WTC11 (cell line): ENCODE measurements around the gene CEP131. TPM values are rescaled to one million over a fixed set of nuclear protein-coding genes. Genes with fewer than 3 reads are reported as not detected.
"Not testable (repeated sequence)": the region's sequence is repeated elsewhere in the genome, so short reads cannot be mapped to it uniquely, and the experiment has no call there.

Experiments used
- ATAC-seq: fragments of 200-7000 bp; cut with Tn5 transposase; 2 replicates; pipeline ENCODE4 v1.10.0; 2021; ENCODE audit warnings: mild to moderate bottlenecking, moderate library complexity
- CTCF ChIA-PET: fragments of 300-600 bp; sonication (Branson Sonifier 250); formaldehyde crosslinking; loops from one replicate; lab custom pipeline; 2021; ENCODE audit warnings: antibody characterized with exemption; lab: Charles Lee
- POLR2A ChIA-PET: fragments of 350-600 bp; sonication (Branson Sonifier 250); formaldehyde crosslinking; loops from one replicate; lab custom pipeline; 2021; ENCODE audit warnings: antibody characterized with exemption; lab: Charles Lee
- DNase-seq: peaks from one replicate; pipeline ENCODE4 v3.0.0; 2021; ENCODE audit warnings: low spot score
- H3K27ac Mint-ChIP-seq: 2 replicates; pipeline ENCODE4 v1.8.0; 2021; ENCODE audit warnings: mixed read lengths
- H3K27me3 Mint-ChIP-seq: 2 replicates; pipeline ENCODE4 v1.8.0; 2021; ENCODE audit warnings: low read depth, mild to moderate bottlenecking, moderate library complexity, mixed read lengths
- H3K36me3 Mint-ChIP-seq: 2 replicates; pipeline ENCODE4 v1.8.0; 2021; ENCODE audit warnings: mixed read lengths
- H3K4me1 Mint-ChIP-seq: 2 replicates; pipeline ENCODE4 v1.8.0; 2022; ENCODE audit warnings: mixed read lengths
- H3K4me3 Mint-ChIP-seq: 2 replicates; pipeline ENCODE4 v1.8.0; 2021; ENCODE audit warnings: mild to moderate bottlenecking, moderate library complexity, mixed read lengths
- H3K9me3 Mint-ChIP-seq: 2 replicates; pipeline ENCODE4 v1.8.0; 2021; ENCODE audit warnings: mixed read lengths
- CREB1 ChIP-seq: sonication (generic); formaldehyde crosslinking; IDR thresholded peaks from 2 replicates; pipeline ENCODE4 v1.8.0; 2023; ENCODE audit warnings: mild to moderate bottlenecking, missing genetic modification reagents
- CREM ChIP-seq: sonication (generic); formaldehyde crosslinking; IDR thresholded peaks from 2 replicates; pipeline ENCODE4 v1.8.1; 2022; ENCODE audit warnings: mild to moderate bottlenecking, missing genetic modification reagents, moderate library complexity
- ELF4 ChIP-seq: sonication (generic); formaldehyde crosslinking; IDR thresholded peaks from 2 replicates; pipeline ENCODE4 v1.8.1; 2022; ENCODE audit warnings: low read depth, mild to moderate bottlenecking, moderate library complexity, missing genetic modification reagents
- HMGA2 ChIP-seq: fragments of 250-450 bp; sonication (Bioruptor Pico); IDR thresholded peaks from 2 replicates; pipeline ENCODE4 v1.4.0; 2021; ENCODE audit warnings: mild to moderate bottlenecking, moderate library complexity
- IRF2 ChIP-seq: sonication (generic); formaldehyde crosslinking; IDR thresholded peaks from 2 replicates; pipeline ENCODE4 v1.8.0; 2022; ENCODE audit warnings: low read depth, missing genetic modification reagents, borderline replicate concordance
- JAZF1 ChIP-seq: fragments of 250-450 bp; sonication (Bioruptor Pico); IDR thresholded peaks from 2 replicates; pipeline ENCODE4 v1.9.0; 2021; ENCODE audit warnings: moderate library complexity, mild to moderate bottlenecking, inconsistent platforms
- NFYB ChIP-seq: sonication (generic); formaldehyde crosslinking; conservative IDR thresholded peaks from 2 replicates; pipeline ENCODE4 v1.8.0; 2022; ENCODE audit warnings: low read depth, missing genetic modification reagents
- NR1H2 ChIP-seq: sonication (generic); formaldehyde crosslinking; IDR thresholded peaks from 2 replicates; pipeline ENCODE4 v1.9.0; 2021; ENCODE audit warnings: mild to moderate bottlenecking, moderate library complexity, missing genetic modification reagents
- RELA ChIP-seq: sonication (generic); formaldehyde crosslinking; IDR thresholded peaks from 2 replicates; pipeline ENCODE4 v1.8.1; 2022; ENCODE audit warnings: missing genetic modification reagents, mild to moderate bottlenecking, borderline replicate concordance
- SMAD4 ChIP-seq: sonication (generic); formaldehyde crosslinking; IDR thresholded peaks from 2 replicates; pipeline ENCODE4 v1.8.0; 2022; ENCODE audit warnings: mild to moderate bottlenecking, missing genetic modification reagents
- SOX15 ChIP-seq: fragments of 250-450 bp; sonication (Bioruptor Pico); IDR thresholded peaks from 2 replicates; pipeline ENCODE4 v1.9.0; 2021; ENCODE audit warnings: mild to moderate bottlenecking
- SP1 ChIP-seq: sonication (generic); formaldehyde crosslinking; conservative IDR thresholded peaks from 2 replicates; pipeline ENCODE4 v1.8.1; 2022; ENCODE audit warnings: missing genetic modification reagents
- TP53 ChIP-seq: sonication (generic); formaldehyde crosslinking; IDR thresholded peaks from 2 replicates; pipeline ENCODE4 v1.8.1; 2023; ENCODE audit warnings: mild to moderate bottlenecking, missing genetic modification reagents
- ZBTB21 ChIP-seq: sonication (generic); formaldehyde crosslinking; IDR thresholded peaks from 2 replicates; pipeline ENCODE4 v1.8.1; 2023; ENCODE audit warnings: mild to moderate bottlenecking, missing genetic modification reagents, borderline replicate concordance
- ZNF232 ChIP-seq: sonication (generic); formaldehyde crosslinking; IDR thresholded peaks from 2 replicates; pipeline ENCODE4 v1.8.0; 2022; ENCODE audit warnings: mild to moderate bottlenecking, missing genetic modification reagents
- ZNF263 ChIP-seq: sonication (generic); formaldehyde crosslinking; IDR thresholded peaks from 2 replicates; pipeline ENCODE4 v1.8.1; 2022; ENCODE audit warnings: low read depth, mild to moderate bottlenecking, moderate library complexity, missing genetic modification reagents
- ZNF416 ChIP-seq: fragments of 250-450 bp; sonication (Bioruptor Pico); IDR thresholded peaks from 2 replicates; pipeline ENCODE4 v1.9.0; 2021; ENCODE audit warnings: mild to moderate bottlenecking, inconsistent platforms
- ZNF423 ChIP-seq: fragments of 250-450 bp; sonication (Bioruptor Pico); IDR thresholded peaks from 2 replicates; pipeline ENCODE4 v2.1.2; 2022; ENCODE audit warnings: mild to moderate bottlenecking, moderate library complexity
- total RNA-seq: library from RNA; stranded (reverse); gene quantifications from 3 replicates; pipeline ENCODE4 v1.2.3, GENCODE V29; 2021
- TF ChIP-seq, protein P1 (sequence below): fragments of 200-600 bp; IDR thresholded peaks from 2 replicates; pipeline ENCODE4 v1.8.0; 2022; ENCODE audit warnings: antibody characterized with exemption
- TF ChIP-seq, protein P2 (sequence below): sonication (generic); formaldehyde crosslinking; IDR thresholded peaks from 2 replicates; pipeline ENCODE4 v1.8.1; 2023; ENCODE audit warnings: mild to moderate bottlenecking, missing genetic modification reagents
- TF ChIP-seq, protein P3 (sequence below): sonication (generic); formaldehyde crosslinking; IDR thresholded peaks from 2 replicates; pipeline ENCODE4 v1.8.1; 2022; ENCODE audit warnings: low read depth, mild to moderate bottlenecking, moderate library complexity, missing genetic modification reagents, borderline replicate concordance
- TF ChIP-seq, protein P4 (sequence below): sonication (generic); formaldehyde crosslinking; IDR thresholded peaks from 2 replicates; pipeline ENCODE4 v1.8.0; 2022; ENCODE audit warnings: mild to moderate bottlenecking, missing genetic modification reagents
- TF ChIP-seq, protein P5 (sequence below): sonication (generic); formaldehyde crosslinking; IDR thresholded peaks from 2 replicates; pipeline ENCODE4 v1.8.0; 2023; ENCODE audit warnings: missing genetic modification reagents
- TF ChIP-seq, protein P6 (sequence below): sonication (generic); formaldehyde crosslinking; IDR thresholded peaks from 2 replicates; pipeline ENCODE4 v1.8.1; 2022; ENCODE audit warnings: mild to moderate bottlenecking, missing genetic modification reagents, moderate library complexity, borderline replicate concordance

Gene CEP131
- total RNA-seq, 1 experiment from 2014 or later, result 35.2 TPM

DNA sequence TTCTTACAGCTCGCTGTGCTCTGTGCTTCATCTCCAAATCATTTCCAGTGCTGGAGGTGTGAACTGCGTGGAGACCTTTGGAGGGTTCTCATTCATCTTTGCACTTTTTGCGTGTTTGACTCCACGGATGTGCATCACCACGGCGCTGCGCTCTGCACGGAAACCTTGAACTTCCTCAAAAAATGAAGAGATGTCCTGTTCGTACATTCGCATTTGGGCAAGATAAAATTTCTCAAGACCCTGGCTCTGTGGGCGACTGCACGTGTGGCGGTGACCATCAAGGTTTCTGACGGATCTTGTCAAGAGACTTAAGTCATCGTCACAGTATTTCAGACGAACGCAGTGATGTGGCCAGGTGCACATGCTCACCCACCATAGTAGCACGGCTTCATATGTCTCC lies 67.8 kb downstream of the CEP131 start:
- no peak overlapping the region for H3K4me3 Mint-ChIP-seq
- ChIA-PET POLR2A (no interaction called here), CTCF (interaction anchor here (0.9 to 1.1 kb wide), 2 partner anchors 12 to 58 kb away, joined by 3 read pairs; no protein-coding TSS in a partner anchor)
- no peak overlapping the region for H3K27ac Mint-ChIP-seq
- TF ChIP-seq JAZF1 (CRISPR knock-in tag), result no peak
- TF ChIP-seq SMAD4 (CRISPR knock-in tag), result no peak
- no peak for TF ChIP-seq SP1
- no peak for TF ChIP-seq NR1H2
- TF ChIP-seq HMGA2, result no peak
- TF ChIP-seq, protein P1, sequence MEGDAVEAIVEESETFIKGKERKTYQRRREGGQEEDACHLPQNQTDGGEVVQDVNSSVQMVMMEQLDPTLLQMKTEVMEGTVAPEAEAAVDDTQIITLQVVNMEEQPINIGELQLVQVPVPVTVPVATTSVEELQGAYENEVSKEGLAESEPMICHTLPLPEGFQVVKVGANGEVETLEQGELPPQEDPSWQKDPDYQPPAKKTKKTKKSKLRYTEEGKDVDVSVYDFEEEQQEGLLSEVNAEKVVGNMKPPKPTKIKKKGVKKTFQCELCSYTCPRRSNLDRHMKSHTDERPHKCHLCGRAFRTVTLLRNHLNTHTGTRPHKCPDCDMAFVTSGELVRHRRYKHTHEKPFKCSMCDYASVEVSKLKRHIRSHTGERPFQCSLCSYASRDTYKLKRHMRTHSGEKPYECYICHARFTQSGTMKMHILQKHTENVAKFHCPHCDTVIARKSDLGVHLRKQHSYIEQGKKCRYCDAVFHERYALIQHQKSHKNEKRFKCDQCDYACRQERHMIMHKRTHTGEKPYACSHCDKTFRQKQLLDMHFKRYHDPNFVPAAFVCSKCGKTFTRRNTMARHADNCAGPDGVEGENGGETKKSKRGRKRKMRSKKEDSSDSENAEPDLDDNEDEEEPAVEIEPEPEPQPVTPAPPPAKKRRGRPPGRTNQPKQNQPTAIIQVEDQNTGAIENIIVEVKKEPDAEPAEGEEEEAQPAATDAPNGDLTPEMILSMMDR, result no peak
- TF ChIP-seq, protein P2, sequence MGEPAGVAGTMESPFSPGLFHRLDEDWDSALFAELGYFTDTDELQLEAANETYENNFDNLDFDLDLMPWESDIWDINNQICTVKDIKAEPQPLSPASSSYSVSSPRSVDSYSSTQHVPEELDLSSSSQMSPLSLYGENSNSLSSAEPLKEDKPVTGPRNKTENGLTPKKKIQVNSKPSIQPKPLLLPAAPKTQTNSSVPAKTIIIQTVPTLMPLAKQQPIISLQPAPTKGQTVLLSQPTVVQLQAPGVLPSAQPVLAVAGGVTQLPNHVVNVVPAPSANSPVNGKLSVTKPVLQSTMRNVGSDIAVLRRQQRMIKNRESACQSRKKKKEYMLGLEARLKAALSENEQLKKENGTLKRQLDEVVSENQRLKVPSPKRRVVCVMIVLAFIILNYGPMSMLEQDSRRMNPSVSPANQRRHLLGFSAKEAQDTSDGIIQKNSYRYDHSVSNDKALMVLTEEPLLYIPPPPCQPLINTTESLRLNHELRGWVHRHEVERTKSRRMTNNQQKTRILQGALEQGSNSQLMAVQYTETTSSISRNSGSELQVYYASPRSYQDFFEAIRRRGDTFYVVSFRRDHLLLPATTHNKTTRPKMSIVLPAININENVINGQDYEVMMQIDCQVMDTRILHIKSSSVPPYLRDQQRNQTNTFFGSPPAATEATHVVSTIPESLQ, result no peak
- TF ChIP-seq, protein P3, sequence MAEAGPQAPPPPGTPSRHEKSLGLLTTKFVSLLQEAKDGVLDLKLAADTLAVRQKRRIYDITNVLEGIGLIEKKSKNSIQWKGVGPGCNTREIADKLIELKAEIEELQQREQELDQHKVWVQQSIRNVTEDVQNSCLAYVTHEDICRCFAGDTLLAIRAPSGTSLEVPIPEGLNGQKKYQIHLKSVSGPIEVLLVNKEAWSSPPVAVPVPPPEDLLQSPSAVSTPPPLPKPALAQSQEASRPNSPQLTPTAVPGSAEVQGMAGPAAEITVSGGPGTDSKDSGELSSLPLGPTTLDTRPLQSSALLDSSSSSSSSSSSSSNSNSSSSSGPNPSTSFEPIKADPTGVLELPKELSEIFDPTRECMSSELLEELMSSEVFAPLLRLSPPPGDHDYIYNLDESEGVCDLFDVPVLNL (CRISPR knock-in tag), result no peak
- no peak for TF ChIP-seq TP53 (CRISPR knock-in tag)
- TF ChIP-seq CREB1, result no peak
- no peak for TF ChIP-seq ZNF423
- no peak for TF ChIP-seq RELA (CRISPR knock-in tag)
- no peak for TF ChIP-seq NFYB (CRISPR knock-in tag)
- no peak for TF ChIP-seq CREM
- ATAC-seq (no peak), DNase-seq (no peak)
- H3K9me3 Mint-ChIP-seq, result no peaks in the 10 kb centered on the region
- H3K4me1 Mint-ChIP-seq, result no peaks in the 10 kb centered on the region
- no peaks in the 10 kb centered on the region for H3K36me3 Mint-ChIP-seq
- H3K27me3 Mint-ChIP-seq, result no peaks in the 10 kb centered on the region; the same call in 1 of the 2 replicates

DNA sequence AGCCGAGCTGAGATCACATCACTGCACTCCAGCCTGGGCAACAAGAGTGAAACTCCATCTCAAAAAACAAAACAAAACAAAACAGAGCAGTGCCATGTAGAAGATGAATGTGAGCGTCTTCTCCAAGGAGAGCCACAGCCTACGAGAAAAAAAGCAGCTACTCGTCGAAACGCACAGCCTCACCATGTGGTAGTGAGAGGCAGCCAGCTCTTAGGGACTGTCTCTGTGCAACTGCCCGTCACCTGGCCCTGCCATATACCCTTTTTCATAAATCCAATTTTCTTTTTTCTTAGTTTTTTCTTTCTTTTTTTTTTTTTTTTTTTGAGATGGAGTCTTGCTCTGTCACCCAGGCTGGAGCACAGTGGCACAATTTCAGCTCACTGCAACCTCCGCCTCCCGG lies 68.7 kb downstream of the CEP131 start:
- CTCF ChIA-PET, result interaction anchor here (0.7 to 1.1 kb wide), 4 partner anchors 11 to 288 kb away, joined by 3 read pairs; no protein-coding TSS in a partner anchor
- H3K9me3 Mint-ChIP-seq, H3K27me3 Mint-ChIP-seq, POLR2A ChIA-PET, H3K4me1 Mint-ChIP-seq, DNase-seq, H3K27ac Mint-ChIP-seq, ATAC-seq, H3K4me3 Mint-ChIP-seq, H3K36me3 Mint-ChIP-seq: not testable (repeated sequence)

DNA sequence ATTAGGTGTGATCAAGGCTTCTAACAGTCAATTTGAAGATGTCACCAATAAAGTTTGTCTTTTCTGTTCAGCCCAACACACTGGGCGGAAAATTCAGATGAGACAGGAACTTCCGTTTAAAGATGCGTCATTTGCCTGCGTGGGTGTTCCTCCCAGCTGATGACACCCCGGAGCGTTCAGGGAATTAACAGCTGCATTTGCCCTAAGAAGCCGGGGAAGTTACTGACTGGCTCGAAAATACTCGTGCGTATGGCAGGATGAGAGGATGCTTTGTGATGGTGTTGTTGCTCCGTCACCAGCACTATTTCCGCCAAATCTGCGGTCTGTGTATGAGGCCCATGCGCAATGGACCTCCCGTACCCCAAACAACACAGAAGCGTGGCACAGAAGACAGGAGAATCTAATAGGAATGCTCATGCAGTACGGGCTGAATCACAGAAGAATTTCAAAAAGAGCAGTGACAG lies 69.4 kb downstream of the CEP131 start:
- Mint-ChIP-seq H3K27me3 (no peaks in the 10 kb centered on the region; the same call in 1 of the 2 replicates), H3K36me3 (no peaks in the 10 kb centered on the region), H3K4me3 (no peak overlapping the region), H3K4me1 (no peaks in the 10 kb centered on the region), H3K9me3 (no peaks in the 10 kb centered on the region), H3K27ac (no peak overlapping the region)
- ATAC-seq (no peak), DNase-seq (no peak)
- CTCF ChIA-PET, result interaction anchor here (0.7 to 1.1 kb wide), 2 partner anchors 74 to 287 kb away, joined by 3 read pairs; no protein-coding TSS in a partner anchor
- TF ChIP-seq ZNF232 (no peak), ELF4 (CRISPR knock-in tag) (no peak), SMAD4 (CRISPR knock-in tag) (no peak), ZBTB21 (CRISPR knock-in tag) (no peak), SOX15 (CRISPR knock-in tag) (no peak), ZNF263 (CRISPR knock-in tag) (no peak), ZNF416 (no peak), IRF2 (CRISPR knock-in tag) (no peak)
- TF ChIP-seq, protein P4, sequence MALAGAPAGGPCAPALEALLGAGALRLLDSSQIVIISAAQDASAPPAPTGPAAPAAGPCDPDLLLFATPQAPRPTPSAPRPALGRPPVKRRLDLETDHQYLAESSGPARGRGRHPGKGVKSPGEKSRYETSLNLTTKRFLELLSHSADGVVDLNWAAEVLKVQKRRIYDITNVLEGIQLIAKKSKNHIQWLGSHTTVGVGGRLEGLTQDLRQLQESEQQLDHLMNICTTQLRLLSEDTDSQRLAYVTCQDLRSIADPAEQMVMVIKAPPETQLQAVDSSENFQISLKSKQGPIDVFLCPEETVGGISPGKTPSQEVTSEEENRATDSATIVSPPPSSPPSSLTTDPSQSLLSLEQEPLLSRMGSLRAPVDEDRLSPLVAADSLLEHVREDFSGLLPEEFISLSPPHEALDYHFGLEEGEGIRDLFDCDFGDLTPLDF (CRISPR knock-in tag), result no peak
- TF ChIP-seq, protein P5, sequence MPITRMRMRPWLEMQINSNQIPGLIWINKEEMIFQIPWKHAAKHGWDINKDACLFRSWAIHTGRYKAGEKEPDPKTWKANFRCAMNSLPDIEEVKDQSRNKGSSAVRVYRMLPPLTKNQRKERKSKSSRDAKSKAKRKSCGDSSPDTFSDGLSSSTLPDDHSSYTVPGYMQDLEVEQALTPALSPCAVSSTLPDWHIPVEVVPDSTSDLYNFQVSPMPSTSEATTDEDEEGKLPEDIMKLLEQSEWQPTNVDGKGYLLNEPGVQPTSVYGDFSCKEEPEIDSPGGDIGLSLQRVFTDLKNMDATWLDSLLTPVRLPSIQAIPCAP, result no peak
- TF ChIP-seq, protein P6, sequence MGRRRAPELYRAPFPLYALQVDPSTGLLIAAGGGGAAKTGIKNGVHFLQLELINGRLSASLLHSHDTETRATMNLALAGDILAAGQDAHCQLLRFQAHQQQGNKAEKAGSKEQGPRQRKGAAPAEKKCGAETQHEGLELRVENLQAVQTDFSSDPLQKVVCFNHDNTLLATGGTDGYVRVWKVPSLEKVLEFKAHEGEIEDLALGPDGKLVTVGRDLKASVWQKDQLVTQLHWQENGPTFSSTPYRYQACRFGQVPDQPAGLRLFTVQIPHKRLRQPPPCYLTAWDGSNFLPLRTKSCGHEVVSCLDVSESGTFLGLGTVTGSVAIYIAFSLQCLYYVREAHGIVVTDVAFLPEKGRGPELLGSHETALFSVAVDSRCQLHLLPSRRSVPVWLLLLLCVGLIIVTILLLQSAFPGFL (CRISPR knock-in tag), result no peak
- POLR2A ChIA-PET, result no interaction called here
